ENCODE data around the gene TPO. TPM values are rescaled to one million over a fixed set of nuclear protein-coding genes. Genes with fewer than 3 reads are reported as not detected.

Gene TPO
- total RNA-seq, 1 experiment from 2014 or later = not detected

DNA sequence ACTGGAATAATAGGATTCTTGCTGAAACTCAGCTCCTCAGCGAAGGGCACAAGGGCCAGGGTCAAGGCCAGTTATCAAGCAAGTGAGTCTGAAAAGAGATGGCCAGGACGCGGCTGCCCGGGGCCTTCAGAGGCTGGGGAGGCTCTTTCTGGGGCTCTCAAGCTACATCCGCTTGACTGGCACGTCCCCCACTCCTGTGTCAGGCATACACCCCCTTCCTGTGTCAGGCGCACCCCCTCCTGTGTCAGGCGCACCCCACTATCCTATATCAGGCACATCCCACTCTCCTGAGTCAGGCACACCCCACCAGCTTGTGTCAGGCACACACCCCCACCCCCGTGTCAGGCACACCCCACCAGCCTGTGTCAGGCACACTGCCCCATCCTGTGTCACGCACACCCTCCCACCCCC, 91.8 kb downstream of the TPO start:
- DNase-seq (ENCODE audit: unreplicated experiment) = no peak

DNA sequence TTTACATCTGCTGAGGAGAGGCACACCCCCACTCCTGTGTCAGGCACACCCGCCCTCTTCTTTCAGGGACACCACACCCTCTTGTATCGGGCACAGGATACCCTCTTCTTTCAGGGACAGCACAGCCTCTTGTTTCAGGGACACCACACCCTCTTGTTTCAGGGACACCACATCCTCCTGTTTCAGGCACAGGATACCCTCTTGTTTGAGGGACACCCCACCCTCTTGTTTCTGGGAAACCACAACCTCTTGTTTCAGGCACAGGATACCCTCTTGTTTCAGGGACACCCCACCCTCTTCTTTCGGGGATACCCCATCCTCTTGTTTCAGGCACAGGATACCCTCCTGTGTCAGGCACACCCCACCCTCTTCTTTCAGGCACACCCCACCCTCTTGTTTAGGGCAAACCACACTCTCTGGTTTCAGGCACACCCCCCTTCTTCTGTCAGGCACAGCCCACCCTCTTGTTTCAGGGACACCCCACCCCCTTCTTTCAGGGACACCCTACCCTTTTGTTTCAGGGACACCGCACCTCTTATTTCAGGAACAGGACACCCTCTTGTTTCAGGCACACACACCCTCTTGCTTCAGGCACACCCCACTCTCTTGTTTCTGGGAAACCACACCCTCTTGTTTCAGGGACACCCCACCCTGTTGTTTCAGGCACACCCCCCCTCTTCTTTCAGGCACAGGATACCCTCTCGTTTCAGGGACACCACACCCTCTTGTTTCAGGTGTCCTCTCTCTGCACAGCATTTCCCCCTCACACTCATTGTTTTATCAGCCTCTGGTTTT, 96.2 kb downstream of the TPO start:
- Mint-ChIP-seq H3K27me3 (ENCODE audit: insufficient read depth, unreplicated experiment) (peaks cover 23% of the 10 kb centered on the region), H3K9me3 (ENCODE audit: unreplicated experiment) (no peaks in the 10 kb centered on the region), H3K36me3 (ENCODE audit: insufficient read depth, unreplicated experiment) (no peaks in the 10 kb centered on the region), H3K4me1 (ENCODE audit: insufficient read depth, unreplicated experiment) (peaks cover 16% of the 10 kb centered on the region), H3K27ac (ENCODE audit: low read depth, unreplicated experiment) (peak overlapping the region; percentile 86), H3K4me3 (ENCODE audit: unreplicated experiment) (peak overlapping the region; percentile 55)
- no TSS peak for BruUV-seq (replicated peaks)
- CTCF ChIA-PET = interaction anchor here (0.6 kb wide), 1 partner anchor 162 kb away, joined by 3 read pairs; no protein-coding TSS in a partner anchor
- POLR2A ChIA-PET = no interaction called here
- intact Hi-C loops (cut with micrococcal nuclease) = no loop called here
- TF ChIP-seq, protein P1, sequence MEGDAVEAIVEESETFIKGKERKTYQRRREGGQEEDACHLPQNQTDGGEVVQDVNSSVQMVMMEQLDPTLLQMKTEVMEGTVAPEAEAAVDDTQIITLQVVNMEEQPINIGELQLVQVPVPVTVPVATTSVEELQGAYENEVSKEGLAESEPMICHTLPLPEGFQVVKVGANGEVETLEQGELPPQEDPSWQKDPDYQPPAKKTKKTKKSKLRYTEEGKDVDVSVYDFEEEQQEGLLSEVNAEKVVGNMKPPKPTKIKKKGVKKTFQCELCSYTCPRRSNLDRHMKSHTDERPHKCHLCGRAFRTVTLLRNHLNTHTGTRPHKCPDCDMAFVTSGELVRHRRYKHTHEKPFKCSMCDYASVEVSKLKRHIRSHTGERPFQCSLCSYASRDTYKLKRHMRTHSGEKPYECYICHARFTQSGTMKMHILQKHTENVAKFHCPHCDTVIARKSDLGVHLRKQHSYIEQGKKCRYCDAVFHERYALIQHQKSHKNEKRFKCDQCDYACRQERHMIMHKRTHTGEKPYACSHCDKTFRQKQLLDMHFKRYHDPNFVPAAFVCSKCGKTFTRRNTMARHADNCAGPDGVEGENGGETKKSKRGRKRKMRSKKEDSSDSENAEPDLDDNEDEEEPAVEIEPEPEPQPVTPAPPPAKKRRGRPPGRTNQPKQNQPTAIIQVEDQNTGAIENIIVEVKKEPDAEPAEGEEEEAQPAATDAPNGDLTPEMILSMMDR (IDR thresholded peaks at IDR 0.05; ENCODE audit: unreplicated experiment) = no peak
- DNase-seq (ENCODE audit: unreplicated experiment) = no peak

More for the DNA sequence above, 91.8 kb downstream of the TPO start:
- Mint-ChIP-seq H3K9me3 (ENCODE audit: unreplicated experiment) (no peaks in the 10 kb centered on the region), H3K27ac (ENCODE audit: low read depth, unreplicated experiment) (no peak overlapping the region), H3K36me3 (ENCODE audit: insufficient read depth, unreplicated experiment) (no peaks in the 10 kb centered on the region), H3K27me3 (ENCODE audit: insufficient read depth, unreplicated experiment) (peaks cover 17% of the 10 kb centered on the region), H3K4me1 (ENCODE audit: insufficient read depth, unreplicated experiment) (peaks cover 14% of the 10 kb centered on the region), H3K4me3 (ENCODE audit: unreplicated experiment) (no peak overlapping the region)
- TF ChIP-seq, protein P1 (IDR thresholded peaks at IDR 0.05; ENCODE audit: unreplicated experiment) = no peak
- BruUV-seq (replicated peaks) = no TSS peak
- CTCF ChIA-PET = interaction anchor here (0.6 kb wide), 1 partner anchor 36 kb away, joined by 3 read pairs; no protein-coding TSS in a partner anchor
- intact Hi-C loops (cut with micrococcal nuclease) = no loop called here
- POLR2A ChIA-PET = no interaction called here

DNA sequence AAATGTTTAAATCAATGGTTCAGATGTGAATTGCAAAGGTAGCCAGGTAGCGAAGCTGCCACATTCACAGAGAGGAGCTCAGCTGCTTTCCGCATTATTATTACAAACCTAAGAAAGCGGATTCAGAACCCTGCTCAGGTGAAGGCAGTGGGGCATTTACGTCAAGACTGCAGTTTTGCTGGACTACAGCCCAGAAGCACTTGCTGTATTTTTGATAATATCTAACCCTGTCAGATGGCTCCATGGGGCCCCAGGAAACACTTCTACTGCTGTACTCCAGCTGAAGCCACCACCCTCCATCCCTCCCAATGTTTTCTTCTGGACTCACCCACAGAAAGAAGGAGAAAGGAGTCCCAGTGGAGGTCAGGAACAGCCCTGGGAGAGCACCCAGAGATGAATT, 96.9 kb downstream of the TPO start:
- Mint-ChIP-seq H3K4me1 (ENCODE audit: insufficient read depth, unreplicated experiment) (peaks cover 16% of the 10 kb centered on the region), H3K4me3 (ENCODE audit: unreplicated experiment) (peak overlapping the region; percentile 55), H3K27me3 (ENCODE audit: insufficient read depth, unreplicated experiment) (peaks cover 23% of the 10 kb centered on the region), H3K36me3 (ENCODE audit: insufficient read depth, unreplicated experiment) (no peaks in the 10 kb centered on the region), H3K27ac (ENCODE audit: low read depth, unreplicated experiment) (peak overlapping the region; percentile 86), H3K9me3 (ENCODE audit: unreplicated experiment) (no peaks in the 10 kb centered on the region)
- CTCF ChIA-PET = interaction anchor here (0.6 kb wide), 1 partner anchor 163 kb away, joined by 3 read pairs; no protein-coding TSS in a partner anchor
- no TSS peak for BruUV-seq (replicated peaks)
- no peak for DNase-seq (ENCODE audit: unreplicated experiment)
- intact Hi-C loops (cut with micrococcal nuclease) = no loop called here
- TF ChIP-seq, protein P1 (IDR thresholded peaks at IDR 0.05; ENCODE audit: unreplicated experiment) = no peak
- POLR2A ChIA-PET = no interaction called here

DNA sequence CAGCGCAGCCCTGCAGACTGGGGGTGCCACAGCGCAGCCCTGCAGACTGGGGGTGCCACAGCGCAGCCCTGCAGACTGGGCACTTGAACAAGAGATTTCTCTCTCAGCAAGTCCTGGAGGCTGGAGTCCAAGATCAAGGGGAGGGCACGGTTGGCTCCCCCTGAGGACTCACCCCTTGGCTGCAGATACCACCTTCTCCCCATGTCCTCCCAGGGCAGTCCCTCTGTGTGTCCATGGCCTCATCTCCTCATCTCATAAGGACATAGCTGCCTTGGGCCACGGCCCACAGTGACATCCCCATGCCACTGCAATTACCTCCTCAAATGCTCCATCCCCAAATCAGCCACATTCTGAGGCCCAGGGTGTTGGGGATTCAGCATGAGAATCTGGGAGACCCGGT, 98.2 kb downstream of the TPO start:
- H3K4me1 Mint-ChIP-seq (ENCODE audit: insufficient read depth, unreplicated experiment) = peaks cover 16% of the 10 kb centered on the region
- no peak for DNase-seq (ENCODE audit: unreplicated experiment)
- no peaks in the 10 kb centered on the region for H3K36me3 Mint-ChIP-seq (ENCODE audit: insufficient read depth, unreplicated experiment)
- H3K27me3 Mint-ChIP-seq (ENCODE audit: insufficient read depth, unreplicated experiment) = peaks cover 23% of the 10 kb centered on the region
- ChIA-PET POLR2A (no interaction called here), CTCF (no interaction called here)
- intact Hi-C loops (cut with micrococcal nuclease) = no loop called here
- H3K9me3 Mint-ChIP-seq (ENCODE audit: unreplicated experiment) = no peaks in the 10 kb centered on the region
- TF ChIP-seq, protein P1 (IDR thresholded peaks at IDR 0.05; ENCODE audit: unreplicated experiment) = no peak
- no TSS peak for BruUV-seq (replicated peaks)
- H3K27ac Mint-ChIP-seq (ENCODE audit: low read depth, unreplicated experiment) = no peak overlapping the region
- no peak overlapping the region for H3K4me3 Mint-ChIP-seq (ENCODE audit: unreplicated experiment)

Data from MCF 10A (cell line).